Lower leg skin (tissue), 4 donors: ENCODE results near the gene HOXA13. TPM values are rescaled to one million over a fixed set of nuclear protein-coding genes. Genes with fewer than 3 reads are reported as not detected.

Experiments
- DNase-seq, 2 donors: peaks; one replicate each; pipeline ENCODE4 v3.0.0-alpha.2; 2019; ENCODE audit warnings: low spot score in 2 of 2
- H3K4me3 ChIP-seq: fragments of 200-600 bp; sonication (generic); 2 replicates; pipeline ENCODE4 v1.5.1; 2017; ENCODE audit warnings: mild to moderate bottlenecking, low read depth; ENCODE audit not compliant: poor library complexity, severe bottlenecking
- CTCF ChIP-seq, 3 donors: fragments of 450-650 bp; IDR thresholded peaks; one replicate each; pipeline ENCODE4 v1.5.1; 2016; ENCODE audit warnings: antibody characterized with exemption in 3 of 3, mild to moderate bottlenecking in 3 of 3, moderate library complexity in 2 of 3
- POLR2A ChIP-seq, 2 donors: fragments of 450-650 bp; IDR thresholded peaks; one replicate each; pipeline ENCODE4 v1.6.1; 2016 to 2017; ENCODE audit warnings: antibody characterized with exemption in 2 of 2, mild to moderate bottlenecking in 1 of 2, moderate library complexity in 1 of 2
- WGBS, 2 donors: methylation state at CpG; one replicate each; pipeline ENCODE4 v1.1.5; 2018; 5-methylcytosine and 5-hydroxymethylcytosine counted together
- intact Hi-C: fragments of 100-400 bp; cut with DNase I; formaldehyde crosslinking; loops from one replicate; pipeline ENCODE4 v1.15.0; 2023; ENCODE audit warnings: low total_unique reads
- total RNA-seq, 4 donors: library from RNA; depleted of rRNA; stranded (reverse); fragments of >200 nt; gene quantifications; one replicate each; pipeline ENCODE4 v1.1.0, GENCODE V29; 2016

Gene HOXA13
- total RNA-seq, 4 donors from 2014 or later = 0.11 to 0.54 (median 0.27) TPM

DNA sequence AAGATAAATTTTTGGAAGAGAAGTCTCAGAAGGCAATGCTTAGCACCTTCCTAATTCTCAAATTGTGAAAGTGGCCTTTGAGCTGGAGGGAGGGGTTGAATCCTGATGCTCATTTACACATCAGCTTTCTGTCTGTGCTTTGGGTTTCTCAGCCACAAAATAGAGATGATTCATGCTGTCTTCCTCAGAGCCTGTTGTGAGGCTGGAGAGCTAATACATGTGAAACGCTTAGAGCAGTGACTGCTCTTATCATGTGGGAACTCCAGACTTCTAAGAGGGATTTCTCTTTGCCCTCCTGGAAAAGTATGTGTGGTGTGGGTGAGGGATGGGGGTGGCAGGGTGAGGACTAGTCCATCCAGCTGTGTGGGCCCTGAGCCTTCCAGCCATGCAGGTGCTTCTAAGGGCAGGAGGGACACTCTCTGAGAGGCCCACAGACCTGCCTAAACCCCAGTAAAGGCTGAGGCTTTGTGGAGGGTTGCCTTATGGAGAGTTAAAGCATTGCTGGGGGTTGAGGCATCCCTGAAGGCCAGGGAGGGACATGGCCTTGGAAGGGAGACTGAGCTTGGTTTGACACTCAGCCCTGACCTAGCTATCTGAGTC lies 37.9 kb upstream of the HOXA13 start:
- WGBS, 2 donors = 81 to 84% methylated on average over 1 of the region's 1 CpG
- no peak for DNase-seq
- H3K4me3 ChIP-seq = no peak overlapping the region
- intact Hi-C loops = no loop called here
- TF ChIP-seq CTCF (IDR thresholded peaks at IDR 0.05) (no peak), POLR2A (IDR thresholded peaks at IDR 0.05) (no peak)

DNA sequence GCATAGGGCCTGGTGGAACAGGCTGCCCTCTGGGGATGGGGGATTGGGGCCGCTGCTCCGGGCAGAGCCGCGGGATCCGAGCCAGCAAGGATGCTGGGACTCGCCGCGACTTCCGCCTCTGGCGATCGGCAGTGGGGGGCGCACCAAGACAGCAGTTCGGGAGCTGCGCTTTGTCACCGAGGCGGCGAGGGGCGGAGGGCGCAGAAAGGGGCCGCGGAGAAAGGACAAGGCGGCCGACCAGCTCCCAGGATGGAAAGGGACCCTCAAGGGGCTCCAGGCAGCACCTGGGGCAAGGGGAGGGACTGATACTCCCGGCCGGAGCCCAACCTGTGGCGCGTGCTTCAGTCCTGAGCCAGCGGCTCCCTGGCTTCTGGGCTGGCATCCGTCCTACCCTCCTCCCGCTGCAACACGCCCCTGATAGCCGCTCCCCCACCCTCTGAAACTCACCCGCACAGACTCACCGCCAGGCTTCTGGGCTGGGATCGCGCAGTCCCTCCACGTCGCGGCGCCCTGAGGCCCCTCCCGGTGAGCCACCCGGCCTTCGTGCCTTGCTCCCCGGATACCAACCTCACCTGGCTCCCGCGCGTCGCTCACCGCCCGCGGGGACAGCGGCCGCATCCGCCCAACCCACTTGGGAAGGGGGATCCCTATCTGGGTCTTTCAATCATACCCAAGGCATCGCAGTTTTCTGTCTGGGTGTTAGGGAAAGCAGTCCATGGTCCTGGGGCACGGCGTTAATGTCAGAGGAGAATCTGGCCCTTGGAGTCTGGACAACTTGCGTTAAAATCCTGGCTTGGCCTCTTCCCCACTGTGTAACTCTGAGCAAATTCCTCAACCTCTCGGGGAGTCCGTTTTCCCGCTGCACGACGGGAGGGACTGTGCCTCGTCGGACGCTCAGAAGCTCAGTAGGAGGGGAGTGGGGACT lies 35.8 kb upstream of the HOXA13 start:
- WGBS, 2 donors = 9 to 11% methylated on average over 40 to 51 of the region's 66 CpGs
- DNase-seq = peak in 1 of 2 donors; percentile 87
- intact Hi-C loops = no loop called here
- TF ChIP-seq POLR2A (IDR thresholded peaks at IDR 0.05) = no peak
- TF ChIP-seq CTCF (IDR thresholded peaks at IDR 0.05) = no peak
- no peak overlapping the region for H3K4me3 ChIP-seq

- no peak overlapping the region for H3K4me3 ChIP-seq
- intact Hi-C loops = no loop called here
- no peak for TF ChIP-seq POLR2A (IDR thresholded peaks at IDR 0.05)
- TF ChIP-seq CTCF (IDR thresholded peaks at IDR 0.05) = no peak
- peak in 1 of 2 donors; percentile 77 for DNase-seq
- 90 to 94% methylated on average over 4 of the region's 4 CpGs for WGBS, 2 donors
Measured at GRCh38 chr7:27229448-27229847, 29.6 kb upstream of the HOXA13 start.

DNA sequence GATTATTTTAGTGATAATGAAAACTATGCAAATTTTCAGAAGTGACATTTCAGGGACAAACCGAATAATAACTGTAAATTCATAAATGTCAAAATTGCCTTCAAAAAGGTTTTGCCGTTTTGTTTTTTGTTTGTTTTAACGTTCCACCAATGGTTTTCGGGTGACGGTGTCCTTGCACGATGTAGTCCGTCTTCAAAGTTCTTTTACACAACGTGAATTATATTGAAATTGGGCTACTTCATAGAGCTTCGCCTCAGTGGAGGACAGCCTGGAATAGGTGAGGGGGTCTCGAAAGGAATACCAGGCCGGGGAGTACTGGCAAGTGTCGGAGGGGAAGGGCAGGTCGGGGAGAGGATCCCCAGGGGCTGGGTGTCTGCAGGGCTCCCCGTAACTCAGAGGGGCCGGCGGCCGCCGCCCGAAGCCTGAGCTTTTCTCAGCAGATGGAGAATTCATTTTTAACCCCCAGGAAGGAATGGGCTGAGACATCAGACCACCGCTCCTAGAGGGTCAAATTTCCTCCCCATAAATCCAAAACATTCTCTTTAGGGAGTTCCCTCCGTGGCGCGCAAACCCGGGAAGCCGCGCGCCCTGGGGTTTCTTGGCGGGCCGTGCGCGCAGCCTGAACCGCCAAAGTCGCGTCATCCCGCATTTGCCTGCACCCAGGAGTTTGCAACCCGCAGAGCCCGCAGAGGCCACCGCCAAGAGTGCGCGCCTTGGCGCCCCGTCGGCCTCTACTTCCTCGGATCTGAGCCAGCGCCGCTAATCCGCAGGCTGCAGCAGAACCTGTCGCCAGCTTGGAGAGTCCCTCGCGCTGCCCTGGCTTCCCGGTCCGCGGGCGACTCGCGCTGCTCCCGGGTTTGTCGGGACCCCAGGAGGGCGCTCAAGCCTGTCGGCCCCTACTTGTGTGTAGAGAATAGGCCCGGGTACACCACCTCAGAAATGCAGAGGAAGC lies 25.4 kb upstream of the HOXA13 start:
- TF ChIP-seq POLR2A (IDR thresholded peaks at IDR 0.05) = no peak
- TF ChIP-seq CTCF (IDR thresholded peaks at IDR 0.05) = no peak
- no peak overlapping the region for H3K4me3 ChIP-seq
- peak in 1 of 2 donors; percentile 84 for DNase-seq
- WGBS, 2 donors = 17 to 18% methylated on average over 45 to 51 of the region's 61 CpGs
- intact Hi-C loops = no loop called here

DNA sequence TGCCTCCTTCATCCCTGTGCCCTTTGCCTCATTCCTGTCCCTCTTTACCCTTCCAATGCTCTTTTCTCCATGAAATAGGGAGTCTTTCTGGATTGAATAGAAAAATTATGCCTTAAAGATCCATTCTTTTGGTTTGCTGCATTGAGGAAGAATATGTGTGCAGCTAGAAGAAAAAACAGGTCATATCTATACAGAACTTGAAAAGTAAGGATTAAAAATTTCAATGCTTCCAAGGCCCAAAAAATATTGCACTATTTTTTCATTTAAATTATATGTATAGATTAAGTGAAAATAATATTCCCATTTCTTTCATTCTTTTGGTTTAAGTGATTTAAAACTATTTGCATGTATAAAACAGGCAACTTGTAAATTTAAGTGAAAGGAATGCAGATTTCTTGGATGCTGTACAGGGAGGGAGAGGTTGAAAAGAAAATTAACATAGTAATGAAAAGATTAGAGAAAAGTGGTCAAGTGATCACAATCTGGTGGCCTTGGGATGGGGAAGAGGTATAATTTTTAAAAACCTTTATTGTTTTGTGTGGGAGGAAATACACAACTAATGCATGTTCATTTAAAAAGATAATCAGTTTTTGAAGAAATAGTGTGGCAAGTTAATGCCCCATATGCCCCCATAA lies 24.2 kb upstream of the HOXA13 start:
- H3K4me3 ChIP-seq = no peak overlapping the region
- TF ChIP-seq CTCF (IDR thresholded peaks at IDR 0.05) (no peak), POLR2A (IDR thresholded peaks at IDR 0.05) (no peak)

More for the DNA sequence above, 24.2 kb upstream of the HOXA13 start:
- no peak for DNase-seq
- intact Hi-C loops = no loop called here
